ENCODE results near the gene MED28.

The MED28 gene

DNA sequence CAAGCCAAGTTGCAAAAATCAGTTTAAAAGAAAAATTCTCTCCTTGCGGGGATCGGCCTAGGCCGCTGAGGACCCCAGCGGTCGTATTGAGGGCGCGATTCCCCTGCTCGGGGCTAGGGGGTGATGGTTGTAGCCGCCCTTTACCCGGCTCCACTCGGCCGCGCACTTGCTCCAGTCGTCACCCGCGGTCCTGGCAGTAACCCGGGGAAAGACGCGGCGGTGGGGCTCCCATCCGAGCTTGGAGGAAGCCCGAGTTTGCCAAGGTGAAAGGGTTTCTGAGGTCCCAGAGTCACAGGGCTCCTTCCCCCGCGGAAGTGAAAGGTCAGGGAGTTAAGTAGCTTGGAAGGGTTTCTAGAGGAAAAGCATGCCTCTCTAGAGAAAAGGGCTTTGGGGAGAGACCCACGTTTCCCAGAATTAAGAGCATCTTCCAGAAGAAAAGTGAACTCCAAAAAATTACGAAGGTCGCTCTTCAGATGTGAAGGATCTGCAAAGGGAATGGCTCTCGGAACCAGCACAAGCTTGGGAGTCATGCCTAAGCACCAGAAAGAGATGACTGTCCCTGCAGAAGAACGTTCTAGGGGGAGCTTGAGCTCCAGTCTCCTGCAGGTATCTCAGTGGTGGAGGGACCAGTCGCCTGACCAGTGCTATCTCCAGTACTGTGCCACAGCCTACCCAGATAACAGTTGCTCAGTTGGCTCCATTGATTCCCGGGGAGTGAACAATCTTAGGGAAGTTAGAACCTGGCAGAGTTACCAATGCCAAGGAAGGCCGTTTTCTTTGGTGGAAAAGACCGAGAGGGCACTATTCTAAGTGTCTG, 36.6 kb upstream of the MED28 start:
- CTCF ChIA-PET, result interaction anchor here (1.9 kb wide), 1 partner anchor 29 kb away, joined by 4 read pairs; no protein-coding TSS in a partner anchor

DNA sequence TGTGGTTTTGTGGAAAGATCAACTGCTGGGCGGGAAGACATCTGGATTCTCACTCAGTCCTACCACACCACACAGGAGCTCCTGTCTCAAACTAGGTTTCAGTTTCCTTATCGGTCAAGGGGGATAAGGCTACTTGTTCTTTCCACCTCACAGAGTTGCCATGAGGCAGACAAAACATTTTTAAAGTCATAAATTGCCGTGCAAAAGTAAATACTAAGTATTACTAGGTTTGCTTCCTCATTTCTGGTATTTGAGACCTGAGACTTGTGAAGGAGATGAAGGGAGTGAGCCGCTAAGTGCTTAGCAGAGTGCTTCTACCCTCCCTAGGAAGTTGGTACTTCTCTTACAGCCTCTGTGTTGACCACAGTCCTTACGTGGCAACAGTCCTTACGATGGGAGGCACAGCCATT, 36.0 kb upstream of the MED28 start:
- WGBS (ENCODE audit: insufficient coverage), result 33% methylated on average over 3 of the region's 6 CpGs
- POLR2A ChIA-PET, result interaction anchor here (1.0 kb wide), 1 partner anchor 231 kb away, joined by 3 read pairs; no protein-coding TSS in a partner anchor

More for the DNA sequence above, 36.6 kb upstream of the MED28 start:
- 6% methylated on average over 29 of the region's 33 CpGs for WGBS (ENCODE audit: insufficient coverage)
- peaks cover 2 to 26% (median 13%) of the 10 kb centered on the region in 4 experiments for H3K36me3 ChIP-seq (ENCODE audit: control insufficient read depth in 4 of 4, insufficient read depth in 4 of 4, low read length in 3 of 4)
- H3K27me3 ChIP-seq (replicated peaks in 2 of 5; ENCODE audit: control insufficient read depth in 4 of 5, insufficient read depth in 5 of 5, low read length in 4 of 5), result no peaks in the 10 kb centered on the region
- H3K4me1 ChIP-seq (ENCODE audit: control extremely low read depth in 1 of 4, control insufficient read depth in 4 of 4, insufficient read depth in 4 of 4, low read length in 3 of 4), result peaks cover 9 to 23% (median 19%) of the 10 kb centered on the region in 4 experiments
- no peaks in the 10 kb centered on the region for H3K9me3 ChIP-seq (ENCODE audit: control extremely low read depth in 1 of 5, control insufficient read depth in 4 of 5, insufficient read depth in 2 of 5, low read depth in 1 of 5, low read length in 4 of 5)
- POLR2A ChIA-PET, result interaction anchor here (0.7 to 1.1 kb wide), 3 partner anchors 29 to 232 kb away, joined by 3 to 6 read pairs (median 3); no protein-coding TSS in a partner anchor
- DNase-seq, result no peak
- H3K4me3 ChIP-seq (ENCODE audit: control insufficient read depth in 1 of 7, extremely low read depth in 1 of 7, insufficient read depth in 4 of 7, low read depth in 2 of 7, low read length in 6 of 7), result peak overlapping the region; percentile 62 to 90 (median 85)
- H3K27ac ChIP-seq (ENCODE audit: insufficient read depth in 1 of 2, low read depth in 1 of 2, low read length in 2 of 2, poor library complexity in 1 of 2, severe bottlenecking in 2 of 2), result peak overlapping the region; percentile 72 to 89

DNA sequence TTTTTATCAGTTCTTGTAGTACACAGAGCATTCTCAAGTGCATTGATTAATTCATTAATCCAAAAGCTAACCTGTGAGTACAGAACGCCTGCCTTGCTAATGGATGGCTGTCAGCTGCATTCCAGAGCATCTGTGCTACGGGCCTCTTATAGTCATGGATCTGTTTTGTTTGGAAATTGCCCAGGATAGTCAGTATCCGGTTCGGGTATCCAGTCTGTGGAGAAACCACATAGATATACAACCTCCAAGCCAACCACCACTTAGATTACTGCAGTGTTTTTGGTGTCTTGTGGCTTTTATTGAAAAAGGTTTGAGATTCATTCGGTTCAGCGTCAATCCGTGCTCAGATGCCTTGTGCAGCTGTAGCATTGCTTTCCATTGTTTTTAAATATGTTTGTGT, 33.5 kb upstream of the MED28 start:
- 100% methylated on average over 4 of the region's 7 CpGs for WGBS (ENCODE audit: insufficient coverage)
- CTCF ChIA-PET, result no interaction called here
- POLR2A ChIA-PET, result no interaction called here
- Histone ChIP-seq H3K4me3 (ENCODE audit: control insufficient read depth in 1 of 7, extremely low read depth in 1 of 7, insufficient read depth in 4 of 7, low read depth in 2 of 7, low read length in 6 of 7) (no peak overlapping the region), H3K4me1 (ENCODE audit: control extremely low read depth in 1 of 4, control insufficient read depth in 4 of 4, insufficient read depth in 4 of 4, low read length in 3 of 4) (peaks cover 9 to 23% (median 19%) of the 10 kb centered on the region in 4 experiments), H3K27ac (ENCODE audit: insufficient read depth in 1 of 2, low read depth in 1 of 2, low read length in 2 of 2, poor library complexity in 1 of 2, severe bottlenecking in 2 of 2) (no peak overlapping the region), H3K27me3 (replicated peaks in 2 of 5; ENCODE audit: control insufficient read depth in 4 of 5, insufficient read depth in 5 of 5, low read length in 4 of 5) (no peaks in the 10 kb centered on the region), H3K9me3 (ENCODE audit: control extremely low read depth in 1 of 5, control insufficient read depth in 4 of 5, insufficient read depth in 2 of 5, low read depth in 1 of 5, low read length in 4 of 5) (no peaks in the 10 kb centered on the region), H3K36me3 (ENCODE audit: control insufficient read depth in 4 of 4, insufficient read depth in 4 of 4, low read length in 3 of 4) (peaks cover 4 to 57% (median 33%) of the 10 kb centered on the region in 4 experiments)
- no peak for DNase-seq

More for the DNA sequence above, 36.0 kb upstream of the MED28 start:
- Histone ChIP-seq H3K4me3 (ENCODE audit: control insufficient read depth in 1 of 7, extremely low read depth in 1 of 7, insufficient read depth in 4 of 7, low read depth in 2 of 7, low read length in 6 of 7) (peak overlapping the region in 6 of 7 experiments; percentile 80 to 90 (median 85)), H3K9me3 (ENCODE audit: control extremely low read depth in 1 of 5, control insufficient read depth in 4 of 5, insufficient read depth in 2 of 5, low read depth in 1 of 5, low read length in 4 of 5) (no peaks in the 10 kb centered on the region), H3K27ac (ENCODE audit: insufficient read depth in 1 of 2, low read depth in 1 of 2, low read length in 2 of 2, poor library complexity in 1 of 2, severe bottlenecking in 2 of 2) (peak overlapping the region; percentile 72 to 89), H3K27me3 (replicated peaks in 2 of 5; ENCODE audit: control insufficient read depth in 4 of 5, insufficient read depth in 5 of 5, low read length in 4 of 5) (no peaks in the 10 kb centered on the region), H3K36me3 (ENCODE audit: control insufficient read depth in 4 of 4, insufficient read depth in 4 of 4, low read length in 3 of 4) (peaks cover 2 to 33% (median 17%) of the 10 kb centered on the region in 4 experiments), H3K4me1 (ENCODE audit: control extremely low read depth in 1 of 4, control insufficient read depth in 4 of 4, insufficient read depth in 4 of 4, low read length in 3 of 4) (peaks cover 9 to 23% (median 19%) of the 10 kb centered on the region in 4 experiments)
- DNase-seq, result peak in 2 of 3 donors; percentile 51 to 64
- CTCF ChIA-PET, result interaction anchor here (1.9 kb wide), 1 partner anchor 30 kb away, joined by 4 read pairs; no protein-coding TSS in a partner anchor

DNA sequence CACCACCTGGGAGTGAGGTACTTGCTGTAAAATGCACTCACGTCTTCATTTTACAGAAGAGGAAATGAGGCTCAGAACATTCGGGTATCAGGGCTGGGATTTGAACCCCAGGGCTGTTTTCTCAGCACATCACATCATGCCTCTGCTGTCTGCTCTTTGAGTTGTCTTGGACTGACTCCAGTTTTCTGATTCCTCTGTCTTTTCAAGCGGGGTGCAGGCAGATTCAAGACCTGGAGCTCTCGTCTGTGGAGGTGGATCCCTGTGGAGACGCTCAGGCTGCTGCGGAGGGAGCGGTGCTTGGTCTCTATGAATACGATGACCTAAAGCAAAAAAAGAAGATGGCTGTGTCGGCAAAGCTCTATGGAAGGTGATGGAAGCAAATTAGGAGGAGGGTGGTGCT, 31.2 kb upstream of the MED28 start:
- POLR2A ChIA-PET, result no interaction called here
- CTCF ChIA-PET, result interaction anchor here (1.1 to 2.3 kb wide), 4 partner anchors 11 to 81 kb away, joined by 4 to 7 read pairs (median 4); no protein-coding TSS in a partner anchor
- 99% methylated on average over 9 of the region's 9 CpGs for WGBS (ENCODE audit: insufficient coverage)

DNA sequence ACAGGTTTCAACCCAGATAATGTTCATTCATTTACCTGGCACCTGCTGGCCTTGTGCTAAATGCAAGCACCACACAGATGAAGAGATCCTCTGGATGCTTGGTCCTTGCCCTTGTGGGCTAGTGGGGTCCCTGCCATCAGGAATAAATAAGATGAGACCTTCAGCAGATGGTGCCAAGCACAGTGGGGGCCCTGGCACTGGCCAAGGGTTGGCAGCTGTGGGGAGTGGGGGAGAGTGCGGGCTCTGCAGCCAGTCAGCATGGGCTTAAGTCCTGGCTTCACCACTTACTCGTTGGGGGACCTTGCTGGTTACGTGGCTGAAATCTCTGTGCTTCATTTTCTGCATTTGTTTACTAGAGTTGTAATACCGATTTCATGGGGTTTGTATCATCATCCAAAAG, 30.5 kb upstream of the MED28 start:
- H3K27ac ChIP-seq (ENCODE audit: insufficient read depth in 1 of 2, low read depth in 1 of 2, low read length in 2 of 2, poor library complexity in 1 of 2, severe bottlenecking in 2 of 2), result no peak overlapping the region
- no peak for DNase-seq
- peaks cover 6 to 81% (median 45%) of the 10 kb centered on the region in 4 experiments for H3K36me3 ChIP-seq (ENCODE audit: control insufficient read depth in 4 of 4, insufficient read depth in 4 of 4, low read length in 3 of 4)
- H3K9me3 ChIP-seq (ENCODE audit: control extremely low read depth in 1 of 5, control insufficient read depth in 4 of 5, insufficient read depth in 2 of 5, low read depth in 1 of 5, low read length in 4 of 5), result no peaks in the 10 kb centered on the region
- ChIA-PET POLR2A (no interaction called here), CTCF (interaction anchor here (0.8 to 2.3 kb wide), 4 partner anchors 16 to 52 kb away, joined by 3 to 7 read pairs (median 4); no protein-coding TSS in a partner anchor)
- H3K4me3 ChIP-seq (ENCODE audit: control insufficient read depth in 1 of 7, extremely low read depth in 1 of 7, insufficient read depth in 4 of 7, low read depth in 2 of 7, low read length in 6 of 7), result no peak overlapping the region
- WGBS (ENCODE audit: insufficient coverage), result 94% methylated on average over 4 of the region's 4 CpGs
- H3K27me3 ChIP-seq (replicated peaks in 2 of 5; ENCODE audit: control insufficient read depth in 4 of 5, insufficient read depth in 5 of 5, low read length in 4 of 5), result no peaks in the 10 kb centered on the region
- peaks cover 0 to 6% (median 2%) of the 10 kb centered on the region in 4 experiments for H3K4me1 ChIP-seq (ENCODE audit: control extremely low read depth in 1 of 4, control insufficient read depth in 4 of 4, insufficient read depth in 4 of 4, low read length in 3 of 4)

More for the DNA sequence above, 31.2 kb upstream of the MED28 start:
- Histone ChIP-seq H3K27ac (ENCODE audit: insufficient read depth in 1 of 2, low read depth in 1 of 2, low read length in 2 of 2, poor library complexity in 1 of 2, severe bottlenecking in 2 of 2) (no peak overlapping the region), H3K4me3 (ENCODE audit: control insufficient read depth in 1 of 7, extremely low read depth in 1 of 7, insufficient read depth in 4 of 7, low read depth in 2 of 7, low read length in 6 of 7) (no peak overlapping the region), H3K4me1 (ENCODE audit: control extremely low read depth in 1 of 4, control insufficient read depth in 4 of 4, insufficient read depth in 4 of 4, low read length in 3 of 4) (peaks cover 6 to 12% (median 8%) of the 10 kb centered on the region in 4 experiments), H3K9me3 (ENCODE audit: control extremely low read depth in 1 of 5, control insufficient read depth in 4 of 5, insufficient read depth in 2 of 5, low read depth in 1 of 5, low read length in 4 of 5) (no peaks in the 10 kb centered on the region), H3K36me3 (ENCODE audit: control insufficient read depth in 4 of 4, insufficient read depth in 4 of 4, low read length in 3 of 4) (peaks cover 4 to 74% (median 42%) of the 10 kb centered on the region in 4 experiments), H3K27me3 (replicated peaks in 2 of 5; ENCODE audit: control insufficient read depth in 4 of 5, insufficient read depth in 5 of 5, low read length in 4 of 5) (no peaks in the 10 kb centered on the region)
- no peak for DNase-seq

DNA sequence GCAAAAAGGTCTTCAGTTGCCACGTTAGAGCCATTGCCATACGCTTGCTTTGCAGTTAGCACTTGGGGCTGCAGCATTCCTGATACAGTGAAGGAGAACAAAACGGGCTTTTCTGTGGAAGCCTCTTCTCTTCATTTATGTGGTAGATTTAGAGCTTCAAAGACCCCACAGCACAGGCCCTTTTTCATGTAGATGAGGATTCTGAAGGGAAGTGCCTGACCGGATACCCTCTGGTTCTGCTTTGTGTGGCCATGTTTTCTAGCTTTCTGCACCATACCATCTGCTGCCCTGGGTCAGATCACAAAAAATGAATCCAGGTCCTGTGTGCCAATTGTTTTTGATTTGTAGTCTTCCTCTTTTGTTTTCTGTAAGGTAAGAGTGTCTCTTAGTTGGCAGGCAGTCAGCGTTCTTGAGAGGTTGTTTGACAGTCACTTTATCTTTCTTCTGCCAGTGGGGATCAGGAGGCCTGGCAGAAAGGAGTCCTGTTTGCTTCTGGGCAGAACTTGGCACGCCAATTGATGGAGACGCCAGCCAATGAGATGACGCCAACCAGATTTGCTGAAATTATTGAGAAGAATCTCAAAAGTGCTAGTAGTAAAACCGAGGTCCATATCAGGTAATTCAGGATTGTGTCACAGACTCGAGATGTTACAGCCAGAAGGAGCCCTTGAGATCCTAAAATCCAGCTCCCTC, 29.8 kb upstream of the MED28 start:
- no peak for DNase-seq
- Histone ChIP-seq H3K27me3 (replicated peaks in 2 of 5; ENCODE audit: control insufficient read depth in 4 of 5, insufficient read depth in 5 of 5, low read length in 4 of 5) (no peaks in the 10 kb centered on the region), H3K4me3 (ENCODE audit: control insufficient read depth in 1 of 7, extremely low read depth in 1 of 7, insufficient read depth in 4 of 7, low read depth in 2 of 7, low read length in 6 of 7) (no peak overlapping the region), H3K27ac (ENCODE audit: insufficient read depth in 1 of 2, low read depth in 1 of 2, low read length in 2 of 2, poor library complexity in 1 of 2, severe bottlenecking in 2 of 2) (no peak overlapping the region), H3K36me3 (ENCODE audit: control insufficient read depth in 4 of 4, insufficient read depth in 4 of 4, low read length in 3 of 4) (peaks cover 6 to 87% (median 48%) of the 10 kb centered on the region in 4 experiments), H3K4me1 (ENCODE audit: control extremely low read depth in 1 of 4, control insufficient read depth in 4 of 4, insufficient read depth in 4 of 4, low read length in 3 of 4) (no peaks in the 10 kb centered on the region), H3K9me3 (ENCODE audit: control extremely low read depth in 1 of 5, control insufficient read depth in 4 of 5, insufficient read depth in 2 of 5, low read depth in 1 of 5, low read length in 4 of 5) (no peaks in the 10 kb centered on the region)
- ChIA-PET CTCF (interaction anchor here (0.8 to 1.9 kb wide), 3 partner anchors 15 to 25 kb away, joined by 3 to 5 read pairs (median 3); no protein-coding TSS in a partner anchor), POLR2A (no interaction called here)
- 100% methylated on average over 10 of the region's 10 CpGs for WGBS (ENCODE audit: insufficient coverage)
